Coronary artery (tissue), 2 donors: ENCODE results near the gene KAT8.

Experiments
- DNase-seq: peaks from one replicate; pipeline ENCODE4 v3.0.0-alpha.2; 2017; ENCODE audit warnings: low spot score
- H3K27ac ChIP-seq, 2 donors: fragments of 200-600 bp; sonication (generic); one replicate each; pipeline ENCODE4 v1.5.1; 2016 to 2019
- H3K4me3 ChIP-seq: fragments of 200-600 bp; sonication (generic); 2 replicates; pipeline ENCODE4 v1.5.1; 2016; ENCODE audit warnings: mild to moderate bottlenecking, moderate library complexity
- TF ChIP-seq, protein P1 (sequence below): fragments of 200-600 bp; sonication (generic); IDR thresholded peaks from one replicate; pipeline ENCODE4 v1.5.1; 2019; ENCODE audit warnings: antibody characterized with exemption

KAT8 gene

DNA sequence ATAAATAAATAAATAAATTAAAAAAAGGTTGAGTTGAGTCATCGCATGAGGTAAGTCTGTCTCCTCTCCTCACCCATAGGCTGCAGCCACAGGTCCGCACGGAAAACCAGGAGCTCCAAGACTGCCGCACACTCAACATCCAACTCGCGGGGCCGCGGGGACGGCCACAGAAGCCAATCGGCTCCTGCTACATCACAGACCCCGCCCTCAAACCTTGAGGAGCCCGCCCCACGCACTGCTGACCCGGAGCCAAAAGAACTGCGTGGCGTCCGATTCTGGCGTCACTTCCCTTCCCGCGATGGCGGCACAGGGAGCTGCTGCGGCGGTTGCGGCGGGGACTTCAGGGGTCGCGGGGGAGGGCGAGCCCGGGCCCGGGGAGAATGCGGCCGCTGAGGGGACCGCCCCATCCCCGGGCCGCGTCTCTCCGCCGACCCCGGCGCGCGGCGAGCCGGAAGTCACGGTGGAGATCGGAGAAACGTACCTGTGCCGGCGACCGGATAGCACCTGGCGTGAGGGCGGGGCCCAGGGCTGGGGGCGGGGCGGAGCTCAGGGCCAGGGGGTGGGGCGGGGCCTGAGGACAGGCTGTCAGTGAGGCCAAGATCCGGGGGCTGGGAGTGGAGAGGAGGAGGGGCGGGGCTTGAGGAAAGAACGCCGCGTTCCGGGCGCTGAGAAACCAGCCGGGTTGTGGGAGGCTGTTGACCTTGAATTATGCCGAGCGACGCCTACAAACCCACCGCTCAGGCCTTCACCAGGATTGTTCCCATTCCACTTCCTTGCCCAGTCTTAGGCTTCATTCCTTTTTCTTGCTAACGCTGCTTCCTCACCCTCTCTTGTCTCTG is at the start of gene KAT8:
Gene KAT8 (plus strand): TSS at position 281 of the 839 bp plus-strand sequence. CDS start 18 bp downstream, at position 299.
- DNase-seq, result peak; percentile 99
- TF ChIP-seq, protein P1, sequence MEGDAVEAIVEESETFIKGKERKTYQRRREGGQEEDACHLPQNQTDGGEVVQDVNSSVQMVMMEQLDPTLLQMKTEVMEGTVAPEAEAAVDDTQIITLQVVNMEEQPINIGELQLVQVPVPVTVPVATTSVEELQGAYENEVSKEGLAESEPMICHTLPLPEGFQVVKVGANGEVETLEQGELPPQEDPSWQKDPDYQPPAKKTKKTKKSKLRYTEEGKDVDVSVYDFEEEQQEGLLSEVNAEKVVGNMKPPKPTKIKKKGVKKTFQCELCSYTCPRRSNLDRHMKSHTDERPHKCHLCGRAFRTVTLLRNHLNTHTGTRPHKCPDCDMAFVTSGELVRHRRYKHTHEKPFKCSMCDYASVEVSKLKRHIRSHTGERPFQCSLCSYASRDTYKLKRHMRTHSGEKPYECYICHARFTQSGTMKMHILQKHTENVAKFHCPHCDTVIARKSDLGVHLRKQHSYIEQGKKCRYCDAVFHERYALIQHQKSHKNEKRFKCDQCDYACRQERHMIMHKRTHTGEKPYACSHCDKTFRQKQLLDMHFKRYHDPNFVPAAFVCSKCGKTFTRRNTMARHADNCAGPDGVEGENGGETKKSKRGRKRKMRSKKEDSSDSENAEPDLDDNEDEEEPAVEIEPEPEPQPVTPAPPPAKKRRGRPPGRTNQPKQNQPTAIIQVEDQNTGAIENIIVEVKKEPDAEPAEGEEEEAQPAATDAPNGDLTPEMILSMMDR, result no peak
- Histone ChIP-seq H3K27ac (peak within 1 kb of the TSS; percentile 97 to 100), H3K4me3 (peak within 1 kb of the TSS; percentile 99)

DNA sequence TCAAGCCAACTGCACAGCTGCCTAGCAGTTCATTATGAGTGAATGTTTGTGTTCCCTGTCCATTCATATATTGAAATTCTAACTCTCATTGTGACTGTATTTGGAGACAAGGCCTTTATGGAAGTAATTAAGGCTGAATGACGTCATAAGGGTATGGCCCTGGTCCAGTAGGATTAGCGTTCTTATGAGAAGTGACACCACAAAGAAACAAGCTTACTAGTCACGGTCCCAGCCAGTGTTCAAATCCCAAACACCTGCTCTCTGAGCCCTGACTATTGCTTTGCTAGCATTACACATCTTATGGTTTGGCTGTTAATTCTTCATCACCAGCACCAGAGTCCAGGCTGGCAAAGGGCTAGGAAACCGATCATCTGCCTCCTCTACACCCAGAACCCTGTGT is 45.6 kb upstream of the KAT8 start:
- H3K27ac ChIP-seq, result peak overlapping the region in 1 of 2 donors; percentile 95
- H3K4me3 ChIP-seq, result peak overlapping the region; percentile 93
- DNase-seq, result no peak
- TF ChIP-seq, protein P1, result no peak

DNA sequence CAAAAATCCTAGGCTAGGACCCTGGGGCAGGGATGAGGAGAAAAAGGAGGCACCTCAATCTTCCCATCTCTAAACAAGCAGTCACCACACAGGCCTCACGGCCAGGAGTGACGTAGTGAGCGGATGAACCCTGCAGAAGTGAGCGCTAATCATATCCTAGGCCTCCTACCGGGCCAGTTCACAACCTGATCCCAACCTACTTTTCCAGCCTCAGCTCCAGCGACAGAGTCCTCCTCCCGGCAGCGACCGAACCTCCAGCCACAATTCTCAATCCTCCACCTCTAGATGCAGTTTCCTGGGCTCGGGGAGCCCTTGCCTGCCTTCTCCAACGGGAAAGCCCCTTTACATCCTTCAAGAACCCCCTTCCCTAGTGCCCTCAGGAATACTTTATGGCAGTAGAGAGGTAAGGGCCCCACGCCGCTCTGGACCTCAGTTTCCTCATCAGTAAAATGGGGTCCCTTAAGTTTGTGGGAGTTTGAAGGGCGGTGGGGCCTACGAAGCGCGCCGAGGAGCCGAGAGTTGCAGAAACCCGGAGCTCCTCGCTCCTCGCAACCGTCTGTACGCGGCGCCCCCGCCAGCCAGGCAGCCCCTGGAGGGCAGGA is 44.8 kb upstream of the KAT8 start:
- Histone ChIP-seq H3K4me3 (peak overlapping the region; percentile 93), H3K27ac (peak overlapping the region; percentile 83 to 95)
- DNase-seq, result no peak
- TF ChIP-seq, protein P1, result no peak

DNA sequence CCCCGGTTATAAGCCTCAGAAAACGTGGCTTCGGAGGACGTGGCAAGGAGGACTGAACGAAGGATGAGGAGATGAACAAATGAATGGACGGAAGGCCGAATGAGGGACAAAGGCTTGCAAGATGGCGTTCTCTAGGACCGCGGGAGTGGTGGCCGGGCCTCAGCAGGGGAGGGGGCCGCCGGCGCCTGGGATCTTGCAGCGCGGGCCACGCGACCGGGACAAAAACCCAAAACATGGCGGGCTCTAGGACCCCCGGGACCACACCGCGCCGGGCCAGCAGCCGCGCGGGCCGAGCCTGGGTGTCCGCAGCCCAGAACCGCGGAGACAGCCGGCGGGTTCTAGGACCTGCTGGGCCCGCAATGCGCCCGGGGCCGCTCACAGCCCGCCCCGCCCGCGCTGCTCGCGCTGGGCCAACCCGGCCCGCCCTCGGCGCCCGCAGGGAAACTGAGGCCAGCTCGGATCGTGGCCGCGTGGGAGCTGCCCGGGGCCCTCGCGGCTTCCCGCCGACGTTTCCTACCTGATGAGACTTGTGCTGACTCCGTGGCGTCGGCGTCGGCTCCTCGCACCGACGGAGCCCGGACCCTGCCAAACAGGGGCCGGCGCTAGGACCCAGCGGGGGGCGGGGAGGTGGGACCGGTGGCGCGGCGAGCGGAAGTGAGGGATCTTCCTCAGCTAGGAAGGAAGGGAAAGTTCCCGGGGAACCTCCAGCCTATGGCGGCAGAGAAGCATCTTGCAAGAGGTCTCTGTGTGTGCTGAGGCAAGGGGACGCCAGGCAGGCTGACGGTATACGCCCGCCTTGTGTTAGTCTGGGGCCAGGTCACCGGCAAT is 44.1 kb upstream of the KAT8 start:
- TF ChIP-seq, protein P1, result no peak
- Histone ChIP-seq H3K27ac (peak overlapping the region; percentile 83 to 95), H3K4me3 (peak overlapping the region; percentile 93)
- peak; percentile 92 for DNase-seq

DNA sequence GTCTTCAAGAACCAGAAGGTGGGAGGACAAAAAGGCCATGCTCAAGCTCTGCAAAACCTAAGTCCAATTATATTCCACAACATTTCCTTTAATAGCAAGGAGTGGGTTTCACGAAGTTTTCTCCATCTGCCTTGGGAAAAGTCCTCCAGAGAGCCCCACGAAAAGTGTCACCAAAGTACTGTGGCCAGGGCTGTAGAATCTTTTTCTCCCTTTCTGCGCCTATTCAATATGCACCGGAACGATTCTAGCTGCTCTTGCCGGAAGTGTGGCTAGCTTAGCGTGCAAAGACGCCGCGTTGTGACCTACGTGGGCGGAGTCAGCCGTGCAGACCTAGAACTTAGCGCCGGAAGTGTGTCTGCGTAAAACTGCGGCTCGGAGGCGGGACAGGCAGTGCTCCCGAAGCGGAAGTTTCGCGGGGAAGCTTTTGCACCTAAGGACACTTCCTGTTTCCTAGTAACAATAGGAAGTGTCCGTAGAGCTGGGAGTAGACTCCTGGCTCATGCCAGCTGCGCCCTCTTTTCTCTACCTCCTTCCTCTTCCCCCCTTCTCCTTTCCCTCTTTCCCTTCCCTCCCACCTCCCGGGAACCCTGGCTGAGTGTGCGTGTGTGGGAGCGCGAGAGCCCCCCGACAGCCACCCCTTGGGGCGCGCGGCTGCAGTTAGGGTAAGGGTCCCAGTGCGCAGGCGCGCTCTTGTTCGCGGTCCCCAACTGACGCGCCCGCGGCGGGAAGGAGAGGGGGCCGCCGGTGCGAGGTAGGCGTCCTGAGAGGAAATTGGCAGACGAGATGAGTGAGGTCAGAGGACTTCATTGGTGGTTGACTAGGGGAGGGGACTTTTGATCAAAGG is 43.3 kb upstream of the KAT8 start, which contains the start of the genes ZNF646 and ZNF668:
Gene ZNF646 (plus strand): TSS at position 453 of the 844 bp plus-strand sequence. CDS start 1,903 bp downstream, outside the sequence.
Gene ZNF668 (minus strand): TSS at position 271 of the 844 bp plus-strand sequence. CDS start 9,781 bp downstream, outside the sequence.
- Histone ChIP-seq H3K27ac (peak within 1 kb of the TSS; percentile 83 to 95), H3K4me3 (peak within 1 kb of the TSS; percentile 93)
- peak; percentile 97 for DNase-seq
- TF ChIP-seq, protein P1, result no peak

DNA sequence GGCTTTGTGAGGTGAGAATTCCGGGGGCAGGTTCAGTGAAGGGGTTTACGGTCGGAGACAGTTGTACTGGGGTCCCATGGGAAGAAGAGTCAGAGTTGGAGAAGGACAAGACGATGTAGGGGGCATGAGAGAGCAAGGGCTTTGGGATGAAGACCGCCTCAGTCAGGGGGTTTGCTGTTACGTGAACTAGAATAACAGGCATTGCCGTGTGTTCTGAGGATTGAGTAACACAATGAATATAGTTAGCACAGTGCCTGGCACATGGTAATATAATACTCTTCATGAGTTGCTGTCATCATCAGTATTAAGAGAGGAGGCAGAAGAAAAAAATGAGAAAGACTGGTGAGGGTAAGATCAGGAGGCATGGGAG is 42.7 kb upstream of the KAT8 start:
- DNase-seq, result no peak
- peak overlapping the region; percentile 83 to 95 for H3K27ac ChIP-seq
- H3K4me3 ChIP-seq, result peak overlapping the region; percentile 93
- TF ChIP-seq, protein P1, result no peak
